GM19324 (cell line): ENCODE data around the gene TBX22.
"Not testable (repeated sequence)": the region's sequence is repeated elsewhere in the genome, so short reads cannot be mapped to it uniquely, and the experiment has no call there.

Experiments
- ATAC-seq: cut with Tn5 transposase; IDR thresholded peaks from one replicate; pipeline ENCODE4 v1.9.1; 2021; ENCODE audit warnings: mild to moderate bottlenecking, moderate library complexity; ENCODE audit not compliant: unreplicated experiment, low FRiP score

Gene TBX22

GRCh38 chrX:80014141-80014940, at the start of gene TBX22:
Gene TBX22 (plus strand): TSS chrX:80014753. CDS start chrX:80022270, 7,517 bp downstream.
- no peak for ATAC-seq

- ATAC-seq = no peak
These were observed 38.9 kb upstream of the TBX22 start for GRCh38 chrX:79975605-79976004.

- no peak for ATAC-seq
These were observed 10.1 kb upstream of the TBX22 start for GRCh38 chrX:80004458-80004857.

GRCh38 chrX:80011522-80011921, 3.0 kb upstream of the TBX22 start:
- ATAC-seq = no peak

- ATAC-seq = no peak
These were observed 1.6 kb downstream of the TBX22 start for GRCh38 chrX:80016182-80016581.

GRCh38 chrX:80021621-80022020, 7.1 kb downstream of the TBX22 start:
- no peak for ATAC-seq

- no peak for ATAC-seq
These were observed 7.9 kb downstream of the TBX22 start for GRCh38 chrX:80022363-80023031.

- ATAC-seq = no peak
These were observed 11.6 kb downstream of the TBX22 start for GRCh38 chrX:80026116-80026515.

GRCh38 chrX:80066156-80066555, 51.6 kb downstream of the TBX22 start:
- not testable (repeated sequence) for ATAC-seq

- ATAC-seq = not testable (repeated sequence)
These were observed 61.1 kb downstream of the TBX22 start for GRCh38 chrX:80075625-80076024.
